Measurements from ENCODE around the gene NPTN.

GRCh38 chr15:73569361-73569760 is 63.8 kb downstream of the NPTN start:
- TF ChIP-seq CTCF (IDR thresholded peaks at IDR 0.05) (no peak), POLR2A (IDR thresholded peaks at IDR 0.05) (no peak)
